ENCODE results near the gene CEP97.
A peak's percentile ranks its signal among the peaks of the same experiment; 100 is the strongest.
"Not testable (repeated sequence)": the region's sequence is repeated elsewhere in the genome, so short reads cannot be mapped to it uniquely, and the experiment has no call there.

CEP97 gene

GRCh38 chr3:101701696-101702634 is 22.4 kb upstream of the CEP97 start:
- DNase-seq: no peak

DNA sequence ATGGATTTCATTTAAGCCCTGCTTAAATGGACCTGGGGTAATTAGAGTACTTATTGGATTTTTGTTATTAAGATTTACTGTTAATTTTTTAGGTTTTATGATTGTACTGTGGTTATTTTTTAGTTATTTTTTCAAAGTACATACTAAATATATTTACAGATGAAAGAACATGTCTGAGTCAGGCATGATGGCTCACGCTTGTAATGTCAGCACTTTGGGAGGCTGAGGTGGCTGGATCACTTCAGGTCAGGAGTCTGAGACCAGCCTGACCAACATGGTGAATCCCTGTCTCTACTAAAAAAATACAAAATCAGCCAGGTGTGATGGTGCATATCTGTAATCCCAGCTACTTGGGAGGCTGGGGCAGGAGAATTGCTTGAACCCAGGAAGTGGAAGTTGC is 21.7 kb upstream of the CEP97 start:
- no peak for DNase-seq

- DNase-seq: no peak
Observed at GRCh38 chr3:101703169-101703568, 21.2 kb upstream of the CEP97 start.

DNA sequence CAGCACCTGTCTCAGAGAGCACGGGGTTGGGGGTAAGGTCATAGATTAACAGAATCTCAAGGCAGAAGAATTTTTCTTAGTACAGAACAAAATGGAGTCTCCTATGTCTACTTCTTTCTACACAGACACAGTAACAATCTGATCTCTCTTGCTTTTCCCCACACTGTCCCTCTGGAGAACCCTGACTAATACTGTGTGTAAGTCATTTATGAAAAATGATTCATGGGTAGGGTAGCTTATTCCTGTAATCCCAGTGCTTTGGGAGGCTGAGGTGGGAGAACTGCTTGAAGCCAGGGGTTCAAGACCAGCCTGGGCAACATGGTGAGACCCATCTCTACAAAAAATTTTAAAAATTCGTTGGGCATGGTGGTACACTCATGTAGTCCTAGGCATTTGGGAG is 19.8 kb upstream of the CEP97 start:
- not testable (repeated sequence) for DNase-seq

- DNase-seq: no peak
Observed at GRCh38 chr3:101709126-101709525, 15.3 kb upstream of the CEP97 start.

DNA sequence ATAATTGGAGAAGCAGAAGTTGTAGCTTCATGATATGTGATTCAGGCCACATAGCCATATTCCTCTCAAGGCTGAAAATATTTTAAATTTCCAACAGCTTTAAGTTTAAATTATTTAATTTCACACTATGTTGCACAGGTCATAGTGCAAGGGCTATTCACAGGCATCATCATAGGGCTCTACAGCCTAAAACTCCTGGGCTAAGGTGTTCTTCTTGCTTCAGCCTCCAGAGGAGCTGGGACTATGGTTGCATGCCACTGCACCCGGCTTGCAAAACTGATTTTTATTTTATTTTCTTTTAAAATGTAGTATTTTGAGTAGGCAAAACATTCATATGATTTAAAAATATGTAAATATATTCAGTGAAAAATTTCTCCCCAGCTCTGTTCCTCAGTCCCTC is 6.0 kb upstream of the CEP97 start:
- DNase-seq: no peak

- DNase-seq: no peak
Observed at GRCh38 chr3:101719604-101720185, 4.7 kb upstream of the CEP97 start.

- DNase-seq: no peak
Observed at GRCh38 chr3:101720851-101721840, 3.3 kb upstream of the CEP97 start.

GRCh38 chr3:101722394-101723173 is 1.8 kb upstream of the CEP97 start:
- no peak for DNase-seq

DNA sequence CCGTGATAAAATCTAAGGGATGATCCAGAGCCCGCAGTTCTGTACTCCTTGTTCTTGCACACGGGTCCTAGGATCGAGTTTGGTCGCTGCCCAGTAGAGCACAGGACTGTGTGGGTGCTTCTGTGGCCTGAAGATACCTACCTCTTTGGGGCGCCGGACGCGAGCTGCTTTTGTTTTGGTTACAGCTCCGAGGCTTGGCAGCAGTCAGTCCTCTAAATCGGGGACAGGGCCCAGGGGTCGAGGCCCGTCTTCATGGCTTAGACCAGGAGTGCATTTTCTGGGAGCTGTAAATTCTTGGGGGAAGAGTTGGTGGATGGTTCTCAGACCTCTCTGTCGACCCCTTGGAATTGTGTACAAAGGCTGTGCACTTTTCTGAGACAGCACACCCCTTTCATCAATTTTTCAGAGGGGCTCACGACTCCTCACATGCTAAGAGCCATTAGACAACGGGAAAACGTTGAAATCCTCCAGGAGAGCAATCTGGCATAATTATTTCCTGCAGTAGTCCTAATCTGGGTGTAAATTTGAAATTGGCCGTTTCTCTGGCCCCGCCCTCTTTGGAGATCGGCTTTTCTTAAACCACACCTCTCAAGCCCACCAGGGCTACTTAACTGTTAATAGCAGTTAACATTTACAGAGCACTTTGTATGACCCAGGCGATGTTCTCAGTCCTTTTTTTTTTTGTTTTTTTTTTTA is 928 bp downstream of the CEP97 start:
- DNase-seq: peak in 32 of 56 donors; percentile 19 to 76 (median 52)

GRCh38 chr3:101725890-101726275 is 1.5 kb downstream of the CEP97 start:
- DNase-seq: no peak

DNA sequence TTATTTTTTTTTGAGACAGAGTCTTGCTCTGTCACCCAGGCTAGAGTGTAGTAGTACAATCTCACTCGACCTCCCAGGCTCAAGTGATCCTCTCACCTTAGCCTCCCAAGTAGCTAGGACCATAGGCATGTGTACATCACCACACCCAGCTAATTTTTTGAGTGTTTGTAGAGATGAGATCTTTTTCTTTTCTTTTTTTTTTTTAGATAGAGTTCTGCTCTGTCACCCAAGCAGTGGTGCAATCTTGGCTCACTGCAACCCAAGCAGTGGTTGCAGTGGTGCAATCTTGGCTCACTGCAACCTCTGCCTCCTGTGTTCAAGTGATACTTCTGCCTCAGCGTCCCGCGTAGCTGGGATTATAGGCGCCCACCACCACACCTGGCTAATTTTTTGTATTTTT is 5.2 kb downstream of the CEP97 start:
- DNase-seq: no peak

- no peak for DNase-seq
Observed at GRCh38 chr3:101730839-101731238, 6.4 kb downstream of the CEP97 start.

- peak in 31 of 56 donors; percentile 11 to 90 (median 34) for DNase-seq
Observed at GRCh38 chr3:101732240-101732641, 7.8 kb downstream of the CEP97 start.

GRCh38 chr3:101735833-101736232 is 11.4 kb downstream of the CEP97 start:
- no peak for DNase-seq

- not testable (repeated sequence) for DNase-seq
Observed at GRCh38 chr3:101741914-101742313, 17.5 kb downstream of the CEP97 start.

DNA sequence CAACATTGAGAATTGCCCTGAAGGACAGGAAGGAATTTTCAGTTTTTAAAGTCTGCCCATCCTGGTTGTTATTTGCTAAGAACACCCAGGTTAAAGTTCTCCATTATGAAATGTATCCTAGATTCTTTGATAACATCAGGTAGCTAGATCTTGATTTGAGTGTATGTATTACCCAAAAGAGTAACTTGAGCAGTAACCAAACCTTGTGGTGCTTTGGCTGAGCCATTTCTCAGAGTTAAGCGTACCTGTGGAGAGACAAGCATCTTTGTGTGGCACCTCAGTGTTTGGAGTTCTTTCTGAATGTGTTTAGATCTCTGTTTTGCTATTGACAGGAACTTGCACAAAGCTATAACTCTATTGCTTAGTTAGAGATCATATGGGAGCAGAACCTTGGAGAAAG is 20.4 kb downstream of the CEP97 start:
- DNase-seq: no peak

DNA sequence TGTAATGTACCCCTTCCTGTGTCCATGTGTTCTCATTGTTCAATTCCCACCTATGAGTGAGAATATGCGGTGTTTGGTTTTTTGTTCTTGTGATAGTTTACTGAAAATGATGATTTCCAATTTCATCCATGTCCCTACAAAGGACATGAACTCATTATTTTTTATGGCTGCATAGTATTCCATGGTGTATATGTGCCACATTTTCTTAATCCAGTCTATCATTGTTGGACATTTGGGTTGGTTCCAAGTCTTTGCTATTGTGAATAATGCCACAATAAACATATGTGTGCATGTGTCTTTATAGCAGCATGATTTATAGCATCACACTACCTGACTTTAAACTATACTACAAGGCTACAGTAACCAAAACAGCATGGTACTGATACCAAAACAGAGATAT is 21.5 kb downstream of the CEP97 start:
- not testable (repeated sequence) for DNase-seq

DNA sequence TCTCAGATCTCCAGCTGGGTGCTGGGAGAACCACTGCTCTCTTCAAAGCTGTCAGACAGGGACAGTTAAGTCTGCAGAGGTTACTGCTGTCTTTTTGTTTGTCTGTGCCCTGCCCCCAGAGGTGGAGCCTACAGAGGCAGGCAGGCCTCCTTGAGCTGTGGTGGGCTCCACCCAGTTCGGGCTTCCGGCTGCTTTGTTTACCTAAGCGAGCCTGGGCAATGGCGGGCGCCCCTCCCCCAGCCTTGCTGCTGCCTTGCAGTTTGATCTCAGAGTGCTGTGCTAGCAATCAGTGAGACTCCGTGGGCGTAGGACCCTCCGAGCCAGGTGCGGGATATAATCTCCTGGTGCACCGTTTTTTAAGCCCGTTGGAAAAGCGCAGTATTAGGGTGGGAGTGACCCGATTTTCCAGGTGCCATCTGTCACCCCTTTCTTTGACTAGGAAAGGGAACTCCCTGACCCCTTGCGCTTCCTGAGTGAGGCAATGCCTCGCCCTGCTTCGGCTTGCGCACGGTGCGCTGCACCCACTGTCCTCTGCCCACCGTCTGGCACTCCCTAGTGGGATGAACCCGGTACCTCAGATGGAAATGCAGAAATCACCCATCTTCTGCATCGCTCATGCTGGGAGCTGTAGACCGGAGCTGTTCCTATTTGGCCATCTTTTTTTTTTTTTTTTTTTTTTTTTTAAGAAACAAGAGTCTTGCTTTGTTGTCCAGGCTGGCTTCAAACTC is 29.1 kb downstream of the CEP97 start:
- DNase-seq: not testable (repeated sequence)
